ENCODE measurements around the gene CLMP.

GRCh38 chr11:123060277-123061000 is 134.6 kb downstream of the CLMP start:
- TF ChIP-seq CTCF (IDR thresholded peaks at IDR 0.05; ENCODE audit: extremely low read depth in 1 of 2, insufficient read depth in 1 of 2, low read depth in 1 of 2, low read length in 2 of 2) = no peak
- no peak for TF ChIP-seq POLR2AphosphoS5 (IDR thresholded peaks at IDR 0.05; ENCODE audit: insufficient read depth, low read depth, low read length)
- no peak for TF ChIP-seq EZH2 (IDR thresholded peaks at IDR 0.05; ENCODE audit: borderline replicate concordance, low read depth, low read length, severe bottlenecking)
- no peak for TF ChIP-seq GATA2 (IDR thresholded peaks at IDR 0.05; ENCODE audit: insufficient read depth, insufficient read length, low read depth, low read length)
- TF ChIP-seq POLR2A (IDR thresholded peaks at IDR 0.05; ENCODE audit: low read depth, low read length) = no peak
- no peak for TF ChIP-seq MYC (IDR thresholded peaks at IDR 0.05; ENCODE audit: low read depth, low read length)
